Mucosa of descending colon (tissue), 3 donors: Measurements from ENCODE around the gene NAPG. TPM values are rescaled to one million over a fixed set of nuclear protein-coding genes. Genes with fewer than 3 reads are reported as not detected.
"Not testable (repeated sequence)": the region's sequence is repeated elsewhere in the genome, so short reads cannot be mapped to it uniquely, and the experiment has no call there.

Experiments
- ATAC-seq: fragments of 200-7000 bp; cut with Tn5 transposase; one replicate; pipeline ENCODE4 v1.9.1; 2020; ENCODE audit warnings: mild to moderate bottlenecking, moderate library complexity
- DNase-seq, 3 donors: peaks; one replicate each; pipeline ENCODE4 v3.0.0-alpha.2; 2020
- H3K36me3 ChIP-seq: fragments of 200-600 bp; one replicate; pipeline ENCODE4 v1.8.0; 2021; ENCODE audit warnings: low read depth, mild to moderate bottlenecking
- H3K4me1 ChIP-seq: fragments of 200-600 bp; one replicate; pipeline ENCODE4 v1.8.0; 2021; ENCODE audit warnings: low read depth, mild to moderate bottlenecking
- H3K4me3 ChIP-seq: fragments of 200-600 bp; one replicate; pipeline ENCODE4 v1.8.0; 2021; ENCODE audit warnings: mild to moderate bottlenecking
- H3K9me3 ChIP-seq: fragments of 200-600 bp; one replicate; pipeline ENCODE4 v1.8.0; 2021; ENCODE audit warnings: mild to moderate bottlenecking
- intact Hi-C, 2 donors: fragments of 100-400 bp; cut with DNase I in 1 of 2; cut with micrococcal nuclease in 1 of 2; formaldehyde crosslinking; loops; one replicate each; pipeline versions ENCODE4 v1.11.0 to v1.11.1; 2022; cut with DNase I, micrococcal nuclease
- total RNA-seq, 3 donors: library from RNA; stranded (reverse); fragmentation: NEBNext Ultra II Directional in 2 of 3; extraction: Animal tissue kit (Norgen Biotek cat#: 25700) in 2 of 3; gene quantifications; one replicate each; pipeline versions ENCODE4 v1.2.1 to v1.2.4, GENCODE V29; 2021 to 2023
- TF ChIP-seq, protein P1 (sequence below): fragments of 200-600 bp; IDR thresholded peaks from one replicate; pipeline ENCODE4 v1.8.0; 2022; ENCODE audit warnings: antibody characterized with exemption, mild to moderate bottlenecking
- donor health status: DM: no; HTN: no; CAD: no; lungs with moderate emphysema.
- donor health status: DM: no; HTN: no; CAD: no.
- donor health status: DM: no; HTN: yes; CAD: no.

Gene NAPG
- total RNA-seq, 3 donors from 2014 or later: 36.3 to 43.1 (median 38.1) TPM

GRCh38 chr18:10552226-10552625, 26.4 kb downstream of the NAPG start:
- Histone ChIP-seq H3K4me3 (no peak overlapping the region), H3K4me1 (no peaks in the 10 kb centered on the region), H3K9me3 (no peaks in the 10 kb centered on the region), H3K36me3 (peaks cover 4% of the 10 kb centered on the region)
- DNase-seq: no peak
- TF ChIP-seq, protein P1, sequence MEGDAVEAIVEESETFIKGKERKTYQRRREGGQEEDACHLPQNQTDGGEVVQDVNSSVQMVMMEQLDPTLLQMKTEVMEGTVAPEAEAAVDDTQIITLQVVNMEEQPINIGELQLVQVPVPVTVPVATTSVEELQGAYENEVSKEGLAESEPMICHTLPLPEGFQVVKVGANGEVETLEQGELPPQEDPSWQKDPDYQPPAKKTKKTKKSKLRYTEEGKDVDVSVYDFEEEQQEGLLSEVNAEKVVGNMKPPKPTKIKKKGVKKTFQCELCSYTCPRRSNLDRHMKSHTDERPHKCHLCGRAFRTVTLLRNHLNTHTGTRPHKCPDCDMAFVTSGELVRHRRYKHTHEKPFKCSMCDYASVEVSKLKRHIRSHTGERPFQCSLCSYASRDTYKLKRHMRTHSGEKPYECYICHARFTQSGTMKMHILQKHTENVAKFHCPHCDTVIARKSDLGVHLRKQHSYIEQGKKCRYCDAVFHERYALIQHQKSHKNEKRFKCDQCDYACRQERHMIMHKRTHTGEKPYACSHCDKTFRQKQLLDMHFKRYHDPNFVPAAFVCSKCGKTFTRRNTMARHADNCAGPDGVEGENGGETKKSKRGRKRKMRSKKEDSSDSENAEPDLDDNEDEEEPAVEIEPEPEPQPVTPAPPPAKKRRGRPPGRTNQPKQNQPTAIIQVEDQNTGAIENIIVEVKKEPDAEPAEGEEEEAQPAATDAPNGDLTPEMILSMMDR: no peak
- intact Hi-C loops: no loop called here
- no peak for ATAC-seq

DNA sequence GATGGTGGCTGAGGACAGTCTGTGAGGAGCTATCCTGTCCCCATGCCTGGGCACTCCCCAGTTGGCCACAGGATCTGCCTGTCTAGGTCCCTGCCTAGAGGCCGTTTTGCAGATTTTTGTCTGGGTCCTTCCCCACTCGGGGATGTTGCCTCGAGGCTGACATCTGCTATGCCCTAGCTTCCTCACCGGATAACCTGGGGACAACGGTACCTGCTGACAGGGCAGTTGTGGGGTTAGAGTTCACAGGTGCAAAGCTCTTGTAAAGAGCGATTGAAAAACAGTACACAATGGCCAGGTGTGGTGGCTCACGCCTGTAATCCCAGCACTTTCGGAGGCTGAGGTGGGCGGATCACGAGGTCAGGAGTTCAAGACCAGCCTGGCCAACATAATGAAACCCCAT, 30.4 kb downstream of the NAPG start:
- H3K36me3 ChIP-seq, H3K4me1 ChIP-seq, ATAC-seq, intact Hi-C loops, H3K9me3 ChIP-seq, DNase-seq, H3K4me3 ChIP-seq: not testable (repeated sequence)

GRCh38 chr18:10557085-10557677, 31.4 kb downstream of the NAPG start:
- DNase-seq: no peak
- Histone ChIP-seq H3K36me3 (peaks cover 4% of the 10 kb centered on the region), H3K4me3 (no peak overlapping the region), H3K9me3 (no peaks in the 10 kb centered on the region), H3K4me1 (no peaks in the 10 kb centered on the region)
- intact Hi-C loops: no loop called here
- ATAC-seq: no peak
- TF ChIP-seq, protein P1: no peak

GRCh38 chr18:10558243-10558966, 32.6 kb downstream of the NAPG start:
- no peak overlapping the region for H3K4me3 ChIP-seq
- peaks cover 4% of the 10 kb centered on the region for H3K36me3 ChIP-seq
- no peak for DNase-seq
- no peak for ATAC-seq
- no peaks in the 10 kb centered on the region for H3K4me1 ChIP-seq
- TF ChIP-seq, protein P1: no peak
- intact Hi-C loops: no loop called here
- no peaks in the 10 kb centered on the region for H3K9me3 ChIP-seq

DNA sequence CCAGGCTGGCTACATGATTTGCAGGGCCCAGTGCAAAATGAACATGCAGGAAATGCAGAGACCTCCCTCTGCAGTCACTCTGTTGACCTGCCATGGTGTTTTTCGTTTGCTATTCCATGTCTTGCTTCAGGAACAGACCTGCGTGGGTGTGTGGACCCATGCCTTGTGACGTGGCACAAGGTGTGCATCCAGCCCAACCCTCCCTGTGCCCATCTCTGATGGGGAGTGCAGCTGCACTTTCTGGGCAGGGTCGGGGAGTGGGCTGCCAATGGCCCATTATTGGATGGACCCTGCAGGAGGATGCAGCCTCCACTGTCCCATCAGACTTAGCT, 33.1 kb downstream of the NAPG start:
- TF ChIP-seq, protein P1: no peak
- Histone ChIP-seq H3K9me3 (no peaks in the 10 kb centered on the region), H3K4me3 (no peak overlapping the region), H3K4me1 (no peaks in the 10 kb centered on the region), H3K36me3 (peaks cover 1% of the 10 kb centered on the region)
- ATAC-seq: no peak
- no peak for DNase-seq
- intact Hi-C loops: no loop called here

DNA sequence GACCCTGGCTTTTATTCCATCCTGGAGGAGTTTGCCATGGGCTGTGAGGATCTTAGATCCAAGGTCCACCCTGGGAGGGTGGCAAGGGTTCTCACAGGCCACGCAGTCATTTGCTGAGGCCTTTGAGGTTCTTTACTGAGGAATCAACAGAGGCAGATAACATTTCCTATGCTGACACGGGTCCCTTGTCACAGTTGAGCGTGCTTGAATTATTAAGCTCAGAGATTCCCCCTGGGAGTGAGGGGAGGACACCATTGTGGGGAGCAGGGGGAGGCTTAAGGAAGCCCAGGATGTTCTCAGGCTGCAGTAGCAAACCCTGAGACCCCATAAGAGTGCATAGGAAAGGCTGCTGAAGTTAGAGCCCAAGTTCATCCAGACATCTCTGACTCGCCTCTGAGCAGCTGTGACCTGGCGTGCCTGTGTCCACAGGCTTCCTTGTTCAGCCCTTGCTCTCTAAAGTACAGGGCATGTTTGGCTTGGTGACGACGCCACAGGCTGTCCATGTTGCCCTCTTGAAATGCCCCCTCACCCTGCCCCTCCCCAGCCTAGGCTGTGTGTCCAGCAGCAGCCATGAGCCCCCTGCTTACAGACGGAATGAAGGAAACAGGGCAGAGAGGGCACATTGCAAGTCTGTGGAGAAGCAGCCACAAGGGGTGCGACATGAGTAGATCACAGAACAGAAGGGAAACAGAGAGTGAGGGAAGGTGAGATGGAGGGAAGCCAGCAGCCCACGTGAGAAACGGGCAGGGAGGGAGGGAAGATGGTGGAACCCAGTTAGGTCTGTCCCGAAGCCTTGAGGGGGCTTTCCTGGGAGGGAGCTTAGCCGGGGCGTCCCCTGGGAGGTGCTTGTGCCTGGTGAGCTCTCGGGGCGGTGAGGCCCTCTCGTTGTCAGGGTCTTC, 34.0 kb downstream of the NAPG start:
- DNase-seq: no peak
- intact Hi-C loops: loop anchor here in 1 of 2 donors (10.0 kb wide), 1 partner anchor 995 kb away; no protein-coding TSS in a partner anchor
- Histone ChIP-seq H3K4me1 (no peaks in the 10 kb centered on the region), H3K4me3 (no peak overlapping the region), H3K9me3 (no peaks in the 10 kb centered on the region), H3K36me3 (no peaks in the 10 kb centered on the region)
- peak; percentile 47 for ATAC-seq
- TF ChIP-seq, protein P1: no peak
